Ammon's horn (tissue), 1 donor: ENCODE results near the gene TEX11.
"Not testable (repeated sequence)": the region's sequence is repeated elsewhere in the genome, so short reads cannot be mapped to it uniquely, and the experiment has no call there.

Source experiments
- DNase-seq: peaks from one replicate; pipeline ENCODE4 v3.0.0-alpha.2; 2016; ENCODE audit warnings: low spot score

TEX11 gene

DNA sequence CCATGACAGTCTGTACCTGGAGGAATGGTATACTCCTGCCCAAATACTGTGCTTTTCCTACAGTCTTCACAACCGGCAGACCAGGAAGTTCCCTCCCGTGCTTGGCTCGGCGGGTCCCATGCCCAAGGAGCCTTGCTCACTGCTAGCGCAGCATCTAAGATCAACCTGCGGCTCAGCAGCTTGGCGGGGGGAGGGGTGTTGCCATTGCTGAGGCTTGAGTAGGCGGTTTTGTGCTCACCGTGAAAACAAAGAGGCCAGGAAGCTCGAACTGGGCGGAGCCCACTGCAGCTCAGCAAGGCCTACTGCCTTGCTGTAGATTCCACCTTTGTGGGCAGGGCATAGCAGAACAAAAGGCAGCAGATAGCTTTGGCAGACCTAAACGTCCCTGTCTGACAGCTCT, 152.7 kb downstream of the TEX11 start:
- no peak for DNase-seq

GRCh38 chrX:70754169-70754848, 154.2 kb downstream of the TEX11 start:
- DNase-seq = no peak

DNA sequence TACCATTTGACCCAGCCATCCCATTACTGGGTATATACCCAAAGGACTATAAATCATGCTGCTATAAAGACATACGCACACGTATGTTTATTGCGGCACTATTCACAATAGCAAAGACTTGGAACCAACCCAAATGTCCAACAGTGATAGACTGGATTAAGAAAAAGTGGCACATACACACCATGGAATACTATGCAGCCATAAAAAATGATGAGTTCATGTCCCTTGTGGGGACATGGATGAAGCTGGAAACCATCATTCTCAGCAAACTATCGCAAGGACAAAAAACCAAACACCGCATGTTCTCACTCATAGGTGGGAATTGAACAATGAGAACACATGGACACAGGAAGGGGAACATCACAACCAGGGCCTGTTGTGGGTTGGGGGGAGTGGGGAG, 174.7 kb downstream of the TEX11 start:
- DNase-seq = not testable (repeated sequence)

- DNase-seq = not testable (repeated sequence)
These were observed 180.6 kb downstream of the TEX11 start for GRCh38 chrX:70727961-70728360.

DNA sequence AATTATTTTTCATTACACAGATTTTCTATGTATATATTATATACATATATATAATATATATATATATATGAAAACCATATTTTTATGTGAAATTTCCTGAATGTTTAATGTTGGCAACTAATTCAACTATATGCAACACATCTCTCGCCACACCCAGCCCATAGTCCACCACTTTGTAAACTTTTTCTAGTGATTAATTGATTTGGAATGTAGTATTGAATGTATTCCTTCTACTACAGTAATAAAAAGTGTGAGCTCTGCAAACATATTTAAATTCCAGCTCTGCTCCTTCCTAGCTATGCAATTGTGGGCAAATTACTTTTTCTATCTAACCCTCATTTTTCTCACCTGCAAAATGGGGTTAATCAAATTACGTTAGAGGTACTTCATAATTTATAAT, 187.8 kb downstream of the TEX11 start:
- DNase-seq = no peak

DNA sequence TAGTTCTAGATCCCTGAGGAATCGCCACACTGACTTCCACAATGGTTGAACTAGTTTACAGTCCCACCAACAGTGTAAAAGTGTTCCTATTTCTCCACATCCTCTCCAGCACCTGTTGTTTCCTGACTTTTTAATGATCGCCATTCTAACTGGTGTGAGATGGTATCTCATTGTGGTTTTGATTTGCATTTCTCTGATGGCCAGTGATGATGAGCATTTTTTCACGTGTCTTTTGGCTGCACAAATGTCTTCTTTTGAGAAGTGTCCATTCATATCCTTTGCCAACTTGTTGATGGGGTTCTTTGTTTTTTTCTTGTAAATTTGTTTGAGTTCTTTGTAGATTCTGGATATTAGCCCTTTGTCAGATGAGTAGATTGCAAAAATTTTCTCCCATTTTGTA, 197.2 kb downstream of the TEX11 start:
- not testable (repeated sequence) for DNase-seq

DNA sequence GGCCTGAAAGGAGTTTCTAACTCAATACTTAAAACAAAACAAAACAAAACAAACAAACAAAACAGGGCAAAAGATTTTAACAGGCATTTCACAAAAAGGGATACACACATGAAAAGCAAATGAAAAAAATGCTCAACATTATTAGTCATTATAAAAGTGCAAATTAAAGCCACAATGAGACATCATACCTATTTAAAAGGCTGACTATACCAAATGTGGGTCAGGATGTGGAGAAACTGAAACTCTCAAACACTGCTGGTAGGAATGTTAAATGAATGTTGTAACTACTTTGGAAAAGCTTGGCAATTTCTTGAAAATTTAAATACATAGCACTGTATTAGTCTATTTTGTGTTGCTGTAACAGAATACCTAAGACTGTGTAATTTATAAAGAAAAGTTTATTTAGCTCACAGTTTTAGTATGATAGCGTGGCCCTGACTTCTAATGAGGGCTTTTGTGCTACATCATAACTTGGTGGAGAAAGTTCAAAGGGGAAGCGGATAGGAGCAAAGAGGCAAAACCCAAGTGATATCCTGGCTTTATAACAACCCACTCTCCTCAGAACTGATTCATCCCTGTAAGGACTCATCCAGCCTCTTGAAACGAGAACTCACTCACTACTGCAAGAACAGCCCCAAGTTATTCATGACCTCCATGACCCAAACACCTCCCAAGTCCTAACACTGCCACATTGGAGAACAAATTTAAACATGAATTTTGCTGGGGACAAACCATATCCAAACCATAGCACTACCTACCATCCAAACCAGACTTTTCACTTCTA, 214.0 kb downstream of the TEX11 start:
- no peak for DNase-seq

GRCh38 chrX:70679455-70679854, 229.1 kb downstream of the TEX11 start:
- not testable (repeated sequence) for DNase-seq

- no peak for DNase-seq
These were observed 233.2 kb downstream of the TEX11 start for GRCh38 chrX:70675284-70675683.

GRCh38 chrX:70672326-70672725, 236.2 kb downstream of the TEX11 start:
- no peak for DNase-seq

DNA sequence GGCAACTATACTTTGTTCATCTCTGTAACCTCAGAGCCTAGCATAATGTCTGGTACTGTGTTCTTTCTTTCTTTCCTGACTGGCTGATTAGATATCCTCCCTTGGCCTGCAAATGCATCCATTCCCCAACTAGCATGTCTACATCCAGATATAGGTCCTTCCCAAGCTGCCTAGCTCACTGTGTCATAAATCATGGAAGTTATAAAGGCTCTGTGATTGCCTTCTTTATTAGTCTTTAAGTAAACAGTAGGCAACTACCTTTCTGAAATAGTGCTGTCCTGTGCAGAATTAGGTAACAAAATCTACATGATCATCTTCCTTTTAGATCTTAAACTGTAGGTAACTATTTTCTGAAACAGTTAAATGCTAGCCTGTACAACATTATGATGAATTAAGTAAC, 239.4 kb downstream of the TEX11 start:
- no peak for DNase-seq

DNA sequence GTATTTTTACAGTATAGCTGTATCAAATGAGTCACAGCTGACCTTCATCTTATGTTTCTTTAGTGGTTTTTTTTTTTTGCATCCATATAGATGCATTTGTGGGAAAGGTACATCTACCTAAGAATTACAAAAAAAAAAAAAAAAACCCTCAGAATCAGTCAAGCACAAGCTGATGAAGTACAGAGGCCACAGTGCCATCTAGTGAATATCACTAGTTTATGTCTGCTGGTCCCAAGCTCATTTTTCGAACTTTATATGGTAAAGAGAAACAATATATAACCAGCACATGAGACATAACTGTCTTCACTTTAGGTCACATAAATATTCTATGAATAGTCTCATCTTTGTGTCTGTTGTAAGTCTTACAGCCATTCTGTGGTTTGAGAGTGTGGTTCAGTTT, 243.8 kb downstream of the TEX11 start:
- peak; percentile 16 for DNase-seq

DNA sequence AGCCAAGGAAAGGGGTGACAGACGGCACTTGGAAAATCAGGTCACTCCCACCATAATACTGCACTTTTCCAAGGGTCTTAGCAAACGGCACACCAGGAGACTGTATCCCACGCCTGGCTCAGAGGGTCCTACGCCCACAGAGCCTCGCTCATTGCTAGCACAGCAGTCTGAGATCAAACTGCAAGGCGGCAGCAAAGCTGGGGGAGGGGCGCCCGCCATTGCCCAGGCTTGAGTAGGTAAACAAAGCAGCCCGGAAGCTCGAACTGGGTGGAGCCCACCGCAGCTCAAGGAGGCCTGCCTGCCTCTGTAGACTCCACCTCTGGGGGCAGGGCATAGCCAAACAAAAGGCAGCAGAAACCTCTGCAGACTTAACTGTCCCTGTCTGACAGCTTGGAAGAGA, 247.4 kb downstream of the TEX11 start:
- not testable (repeated sequence) for DNase-seq

- not testable (repeated sequence) for DNase-seq
These were observed 251.0 kb downstream of the TEX11 start for GRCh38 chrX:70657546-70657945.

DNA sequence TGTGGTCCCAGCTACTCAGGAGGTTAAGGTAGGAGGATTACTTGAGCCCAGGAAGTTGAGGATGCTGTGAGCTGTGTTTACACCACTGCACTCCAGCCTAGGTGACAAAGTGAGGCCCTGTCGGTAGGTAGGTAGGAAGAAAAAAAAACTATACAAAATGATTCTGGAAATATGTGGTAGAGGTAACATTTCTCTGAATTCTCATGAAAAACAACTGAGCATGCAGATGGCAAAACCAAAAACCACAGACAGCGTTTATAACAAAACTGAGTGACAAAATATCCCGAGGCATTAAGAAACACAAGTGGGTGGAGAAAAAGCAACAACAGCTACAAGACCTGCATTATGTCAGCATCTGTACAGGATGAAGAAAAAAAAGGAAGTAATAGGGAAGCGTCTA, 252.2 kb downstream of the TEX11 start:
- no peak for DNase-seq

GRCh38 chrX:70647910-70648309, 260.6 kb downstream of the TEX11 start:
- DNase-seq = not testable (repeated sequence)

DNA sequence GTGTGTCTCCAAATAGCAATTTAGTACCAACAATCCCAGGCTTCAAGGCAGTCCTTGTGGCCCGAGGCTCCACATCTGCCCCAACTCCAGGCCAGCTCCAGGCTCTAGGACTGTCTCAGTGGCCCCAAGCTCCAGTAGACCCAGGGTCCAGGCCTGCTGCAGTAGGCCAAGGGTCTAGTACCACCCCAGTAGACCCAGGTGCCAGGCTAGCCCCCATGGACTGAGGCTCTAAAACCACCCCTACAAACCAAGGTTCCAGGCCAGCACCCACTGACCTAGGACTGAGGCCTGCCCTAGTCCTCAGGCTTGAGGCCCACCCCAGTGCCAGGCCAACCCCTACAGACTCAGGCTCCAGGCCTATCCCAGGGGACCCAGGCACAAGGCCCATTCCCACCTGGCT, 272.3 kb downstream of the TEX11 start:
- no peak for DNase-seq

DNA sequence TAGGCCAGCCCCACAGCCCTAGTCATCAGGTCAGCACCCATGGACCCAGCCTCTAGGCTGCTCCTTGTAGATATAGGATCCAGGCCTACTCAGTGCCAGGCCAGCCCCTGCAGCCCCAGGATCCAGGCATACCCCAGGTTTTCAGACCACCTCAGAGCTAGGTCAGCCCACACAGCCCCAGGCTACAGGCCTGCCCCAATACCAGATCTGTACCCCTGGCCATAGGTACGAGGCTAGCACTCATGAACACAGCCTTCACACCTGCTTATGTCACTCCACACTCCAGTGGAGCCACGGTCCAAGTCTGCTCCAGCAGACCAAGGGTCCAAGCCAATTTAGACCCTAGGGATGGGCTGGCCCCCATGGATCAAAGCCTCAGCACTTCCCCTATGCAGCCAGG, 272.8 kb downstream of the TEX11 start:
- DNase-seq = no peak

DNA sequence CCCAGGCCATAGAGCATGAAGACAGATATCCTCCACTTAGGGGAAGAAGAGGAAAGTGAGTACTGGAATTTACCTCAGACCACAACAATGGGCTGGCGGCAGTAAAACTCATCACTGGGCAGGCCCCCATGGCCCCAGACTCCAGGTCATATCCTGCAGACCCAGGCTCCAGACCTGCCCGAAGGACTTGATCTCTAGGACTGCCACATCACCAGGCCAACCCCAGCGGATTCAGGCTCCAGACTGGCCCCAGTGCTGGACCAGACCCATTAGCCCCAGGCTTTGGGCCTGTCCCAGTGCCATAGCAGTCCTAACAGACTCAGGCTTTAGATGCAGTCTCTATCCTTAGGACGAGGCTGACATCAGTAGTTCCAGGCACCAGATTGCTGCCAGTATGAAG, 273.3 kb downstream of the TEX11 start:
- no peak for DNase-seq

DNA sequence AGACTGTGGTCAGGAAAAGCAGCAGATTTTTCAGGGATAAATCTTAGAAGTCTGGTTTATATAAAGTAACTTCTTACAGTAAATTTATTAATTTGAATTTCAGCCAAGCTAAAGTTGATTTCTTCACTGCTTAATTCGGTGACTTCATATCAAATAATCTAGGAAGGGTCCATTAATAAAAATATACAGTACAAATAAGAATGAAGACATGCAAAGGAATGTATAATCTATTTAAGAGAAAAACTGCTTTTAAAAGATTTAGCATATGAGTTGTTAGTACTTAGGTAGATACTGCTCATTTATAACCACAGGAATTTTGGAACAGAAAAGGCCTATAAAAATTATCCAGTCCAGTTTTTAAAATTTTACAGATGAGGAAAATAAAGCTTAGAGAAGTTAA, 286.8 kb downstream of the TEX11 start:
- no peak for DNase-seq

DNA sequence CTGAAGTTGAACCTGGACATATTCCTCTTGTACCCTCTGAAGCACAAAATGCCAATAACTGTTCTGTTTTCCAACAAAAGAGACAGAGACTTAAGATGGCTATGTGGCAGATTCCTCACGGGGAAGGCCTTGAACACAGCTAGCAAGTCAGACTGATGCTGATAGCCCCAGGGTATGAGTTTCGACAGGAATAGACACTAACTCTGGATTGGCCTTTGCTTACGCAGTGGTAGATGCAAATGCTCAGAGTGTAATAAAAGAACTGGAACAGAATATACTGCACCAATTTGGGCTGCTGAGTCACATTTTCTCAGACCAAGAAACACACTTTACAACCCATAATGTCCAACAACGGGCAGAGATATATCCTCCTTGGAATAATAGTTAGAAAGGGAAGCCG, 290.0 kb downstream of the TEX11 start:
- no peak for DNase-seq

GRCh38 chrX:70613295-70613694, 295.2 kb downstream of the TEX11 start:
- no peak for DNase-seq

GRCh38 chrX:70605352-70605751, 303.2 kb downstream of the TEX11 start:
- DNase-seq = no peak

GRCh38 chrX:70592091-70592490, 316.4 kb downstream of the TEX11 start:
- DNase-seq = no peak
